Prostate gland (tissue), 2 donors: ENCODE measurements around the gene UBE2E2.

Experiments used
- CTCF ChIP-seq, 4 experiments: fragments of 200-600 bp in 2 of 4; fragments of 450-650 bp in 2 of 4; sonication (generic) in 2 of 4; IDR thresholded peaks; 1 replicate in 3 of 4; 2 replicates in 1 of 4; pipeline ENCODE4 v1.5.1; 2016 to 2019; ENCODE audit warnings: antibody characterized with exemption in 4 of 4, mild to moderate bottlenecking in 2 of 4, moderate library complexity in 2 of 4
- POLR2A ChIP-seq: fragments of 450-650 bp; IDR thresholded peaks from one replicate; pipeline ENCODE4 v1.6.1; 2016; ENCODE audit warnings: antibody characterized with exemption, mild to moderate bottlenecking
- POLR2AphosphoS5 ChIP-seq: sonication (generic); formaldehyde crosslinking; IDR thresholded peaks from one replicate; pipeline ENCODE4 v1.6.1; 2017; ENCODE audit warnings: antibody characterized with exemption

- no peak for TF ChIP-seq CTCF (IDR thresholded peaks at IDR 0.05)
- no peak for TF ChIP-seq POLR2A
- TF ChIP-seq POLR2AphosphoS5: no peak
These were observed 252.0 kb downstream of the UBE2E2 start for GRCh38 chr3:23455084-23455483.
